Fibroblast of skin of right quadriceps (primary cell): ENCODE measurements around the gene EHD4.

ENCODE experiments used
- DNase-seq: peaks from one replicate; pipeline ENCODE4 v3.0.0-alpha.2; 2013

The EHD4 gene

DNA sequence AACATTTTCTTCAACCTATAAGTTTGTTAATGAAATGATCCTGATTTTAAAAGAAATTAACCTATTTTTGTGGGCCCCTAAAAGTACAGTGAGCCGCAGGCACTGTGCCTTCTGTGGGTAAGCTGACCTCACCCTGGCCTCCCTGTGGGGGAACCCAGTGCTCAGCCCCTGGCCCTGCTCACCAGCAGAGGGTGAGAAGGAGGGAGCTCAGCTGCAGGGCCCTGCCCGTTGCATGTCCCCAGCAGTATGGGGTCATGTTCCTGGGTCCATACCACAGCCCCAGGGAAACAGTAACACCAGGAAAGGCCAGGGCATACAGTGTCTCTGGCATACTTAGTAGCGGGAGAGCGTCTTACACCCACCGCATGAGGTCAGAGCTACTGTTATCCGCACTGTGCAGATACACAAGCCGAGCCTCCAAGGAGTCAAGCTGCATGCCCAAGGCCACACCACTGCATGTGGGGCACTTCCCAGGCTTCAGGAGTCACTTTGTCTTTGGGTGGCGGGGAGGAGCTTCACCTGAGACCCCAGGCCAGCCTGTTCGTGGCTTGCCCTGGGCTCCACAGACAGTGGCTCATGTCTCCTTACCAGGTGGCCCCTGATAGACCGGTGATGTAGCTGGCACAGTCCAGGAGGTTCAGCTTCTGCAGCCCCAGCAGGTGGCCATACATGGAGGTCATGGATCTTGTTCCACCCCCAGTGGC lies 22.6 kb upstream of the EHD4 start:
- DNase-seq, result no peak

DNA sequence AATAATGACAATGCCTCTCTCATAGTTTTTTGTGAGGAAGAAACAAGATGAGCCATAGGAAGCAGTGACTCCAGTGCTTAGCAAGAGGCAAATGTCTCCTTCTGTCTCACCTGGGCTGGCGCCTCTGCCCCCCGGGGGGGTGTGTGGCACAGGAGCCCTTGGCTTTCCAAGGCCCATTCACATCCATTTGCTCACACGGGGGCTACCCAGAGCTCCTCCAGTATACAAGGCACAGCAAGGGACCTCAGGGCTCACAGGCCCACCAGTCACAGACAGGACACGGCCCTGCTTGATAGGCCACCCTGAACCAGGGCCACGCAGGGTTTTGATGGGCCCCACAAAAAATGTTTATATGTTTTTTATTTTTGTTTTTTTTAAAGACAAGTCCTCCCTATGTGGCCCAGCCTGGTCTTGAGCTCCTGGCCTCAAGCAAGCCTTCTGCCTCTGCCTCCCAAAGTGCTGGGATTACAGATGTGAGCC lies 21.9 kb upstream of the EHD4 start:
- DNase-seq, result no peak

DNA sequence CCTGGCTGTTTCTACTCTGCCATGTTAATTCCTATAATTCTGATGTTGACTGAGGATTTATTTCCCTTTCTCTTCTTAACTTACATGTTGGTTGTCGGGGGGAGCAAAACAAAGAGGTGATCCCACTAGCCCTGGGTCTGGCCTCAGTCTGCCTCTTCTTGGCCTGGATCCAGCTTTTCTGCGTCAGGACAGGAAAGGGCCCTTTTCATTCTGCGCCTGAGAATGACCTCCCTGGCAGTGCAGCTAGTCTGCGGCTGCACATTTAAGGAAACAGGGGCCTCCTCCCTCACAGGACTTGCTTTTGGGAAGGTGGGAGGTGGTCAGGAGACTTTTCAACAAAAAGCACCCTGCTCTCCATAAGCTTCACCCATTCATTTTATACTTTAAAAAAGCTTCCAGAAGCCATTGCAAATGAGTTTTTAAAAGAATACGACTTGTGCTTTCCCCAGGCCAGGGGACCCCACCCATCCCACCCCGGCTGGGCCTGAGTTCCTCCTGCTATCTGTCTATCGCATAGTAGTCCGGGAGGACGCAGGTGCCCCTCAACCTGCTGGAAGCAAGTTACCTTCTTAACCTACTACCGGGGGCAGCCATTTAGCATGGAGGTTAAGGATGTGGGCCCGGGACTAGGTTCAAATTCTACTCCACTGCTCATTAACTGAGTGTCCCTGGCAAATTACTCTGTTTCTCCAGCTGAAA lies 21.3 kb upstream of the EHD4 start:
- no peak for DNase-seq

DNA sequence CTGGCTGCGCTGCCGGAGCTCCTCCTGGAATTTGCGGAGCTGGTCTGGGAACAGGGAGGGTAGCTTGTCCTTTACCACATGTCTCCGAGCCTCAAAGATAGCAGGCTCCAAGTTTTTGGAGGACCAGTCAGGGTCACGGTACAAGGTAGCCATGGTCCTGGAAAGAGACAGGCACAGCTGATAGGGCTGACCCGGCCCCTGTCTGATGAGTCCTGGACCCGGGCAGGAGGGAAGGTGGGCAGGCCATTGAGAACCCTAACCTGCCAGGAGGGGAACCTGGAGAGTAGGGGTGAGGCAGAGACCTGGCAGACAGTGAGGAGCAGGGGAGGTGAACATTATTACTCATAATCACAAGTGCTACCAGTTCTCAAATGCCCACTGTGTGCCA lies 20.4 kb upstream of the EHD4 start:
- no peak for DNase-seq

DNA sequence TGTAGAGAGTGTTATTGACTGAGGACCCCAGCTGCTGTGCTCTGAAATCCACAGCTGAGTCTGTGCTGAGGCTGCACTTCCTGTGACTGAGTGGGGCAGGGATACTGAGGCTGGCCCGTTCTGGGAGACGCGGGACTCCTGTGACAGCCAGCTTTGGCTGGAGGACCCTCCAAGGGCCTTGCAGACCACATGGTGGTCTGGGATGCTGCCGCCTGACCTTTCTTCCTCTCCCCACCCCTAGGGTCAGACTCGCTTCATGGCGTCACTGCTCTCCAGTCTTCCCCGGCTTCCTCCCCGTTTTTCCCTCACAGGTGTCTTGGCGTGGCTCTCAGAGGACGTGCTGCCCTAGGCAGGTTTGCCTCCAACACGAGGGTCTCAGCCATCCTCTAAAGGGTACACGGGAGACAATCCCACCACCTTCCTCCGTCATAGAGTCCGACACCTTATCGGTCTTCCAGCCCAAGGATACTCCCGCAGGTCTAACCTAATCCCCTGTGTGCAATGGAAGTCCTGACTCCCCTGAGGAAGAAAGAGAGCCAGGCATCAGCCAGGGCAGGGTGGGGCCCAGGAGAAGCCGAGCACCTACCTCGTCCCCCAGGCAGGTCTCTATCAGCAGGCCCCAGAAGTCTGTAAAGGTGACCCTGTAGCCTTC lies 19.9 kb upstream of the EHD4 start:
- no peak for DNase-seq

DNA sequence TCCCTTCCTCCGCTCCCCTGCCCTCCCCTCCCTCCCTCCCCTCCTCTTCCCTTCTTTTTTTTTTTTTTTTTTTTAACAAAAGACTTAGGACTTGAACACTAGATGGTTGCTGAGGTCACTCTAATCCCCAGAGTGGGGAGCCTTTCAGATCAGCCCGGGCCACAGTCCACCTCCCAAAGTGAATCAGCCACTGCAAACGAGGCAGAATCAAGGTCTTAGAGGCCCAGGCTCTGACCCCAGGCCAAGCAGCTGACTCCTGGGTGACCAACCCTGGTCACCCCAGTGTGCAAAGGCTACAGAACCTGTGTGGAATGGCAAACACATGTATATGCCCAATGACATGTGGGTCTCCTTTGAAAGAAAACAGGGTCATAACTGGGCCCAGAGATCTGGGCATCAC lies 18.3 kb upstream of the EHD4 start:
- DNase-seq, result no peak

DNA sequence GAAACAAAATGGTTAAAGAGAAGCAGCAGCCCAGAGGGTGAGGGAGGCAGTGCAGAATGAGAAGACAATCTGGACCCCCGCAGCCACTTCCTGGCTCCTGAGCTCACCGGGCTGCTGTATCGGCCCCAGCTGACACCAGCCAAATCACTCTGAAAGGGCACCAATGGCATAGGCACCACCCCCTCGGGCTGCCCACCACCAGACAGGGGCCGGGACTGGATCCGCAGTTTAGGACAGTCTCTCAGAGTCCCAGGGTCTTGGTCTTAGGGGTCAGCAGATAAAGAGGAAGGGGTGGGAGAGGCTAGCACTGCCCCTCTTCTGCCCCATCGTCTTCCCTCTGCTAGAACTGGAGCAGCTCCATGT lies 17.9 kb upstream of the EHD4 start:
- no peak for DNase-seq

GRCh38 chr15:41989573-41990242 lies 17.4 kb upstream of the EHD4 start:
- DNase-seq, result peak; percentile 61

DNA sequence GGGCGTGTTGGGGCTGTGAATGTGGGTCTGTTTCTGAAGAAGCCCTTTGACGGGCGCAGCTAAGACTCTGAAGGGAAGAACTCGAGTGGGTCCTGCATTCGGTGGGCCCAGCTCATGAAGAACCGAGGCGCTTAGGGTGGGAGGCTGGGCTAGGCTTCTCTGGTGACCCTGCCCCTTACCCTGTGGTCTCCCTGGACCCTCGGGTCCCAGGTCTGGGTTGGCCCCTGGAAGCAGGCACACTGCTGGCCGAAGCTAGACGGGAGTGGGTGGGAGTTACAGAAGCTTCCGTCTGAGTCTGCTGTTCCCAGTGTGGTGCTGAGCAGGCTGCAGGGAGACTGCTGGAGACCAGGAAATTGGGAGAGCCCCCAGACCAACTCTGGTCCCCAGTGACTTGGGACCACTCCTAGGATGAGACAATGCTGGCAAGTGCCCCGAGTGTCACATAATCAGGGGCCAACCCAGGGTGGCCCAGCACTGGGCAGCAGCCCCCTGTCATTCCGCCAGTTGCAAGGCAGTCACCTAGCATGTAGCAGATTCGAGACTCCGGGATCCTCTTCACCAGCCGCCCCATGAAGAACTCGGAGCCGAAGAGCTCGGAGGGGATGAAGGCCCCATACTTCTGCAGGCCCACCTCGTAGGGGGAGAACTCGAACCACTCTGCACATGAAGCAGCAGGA lies 16.7 kb upstream of the EHD4 start:
- no peak for DNase-seq

- DNase-seq, result no peak
Measured at GRCh38 chr15:41987925-41988275, 15.5 kb upstream of the EHD4 start.

GRCh38 chr15:41987246-41987924 lies 15.0 kb upstream of the EHD4 start:
- DNase-seq, result no peak

DNA sequence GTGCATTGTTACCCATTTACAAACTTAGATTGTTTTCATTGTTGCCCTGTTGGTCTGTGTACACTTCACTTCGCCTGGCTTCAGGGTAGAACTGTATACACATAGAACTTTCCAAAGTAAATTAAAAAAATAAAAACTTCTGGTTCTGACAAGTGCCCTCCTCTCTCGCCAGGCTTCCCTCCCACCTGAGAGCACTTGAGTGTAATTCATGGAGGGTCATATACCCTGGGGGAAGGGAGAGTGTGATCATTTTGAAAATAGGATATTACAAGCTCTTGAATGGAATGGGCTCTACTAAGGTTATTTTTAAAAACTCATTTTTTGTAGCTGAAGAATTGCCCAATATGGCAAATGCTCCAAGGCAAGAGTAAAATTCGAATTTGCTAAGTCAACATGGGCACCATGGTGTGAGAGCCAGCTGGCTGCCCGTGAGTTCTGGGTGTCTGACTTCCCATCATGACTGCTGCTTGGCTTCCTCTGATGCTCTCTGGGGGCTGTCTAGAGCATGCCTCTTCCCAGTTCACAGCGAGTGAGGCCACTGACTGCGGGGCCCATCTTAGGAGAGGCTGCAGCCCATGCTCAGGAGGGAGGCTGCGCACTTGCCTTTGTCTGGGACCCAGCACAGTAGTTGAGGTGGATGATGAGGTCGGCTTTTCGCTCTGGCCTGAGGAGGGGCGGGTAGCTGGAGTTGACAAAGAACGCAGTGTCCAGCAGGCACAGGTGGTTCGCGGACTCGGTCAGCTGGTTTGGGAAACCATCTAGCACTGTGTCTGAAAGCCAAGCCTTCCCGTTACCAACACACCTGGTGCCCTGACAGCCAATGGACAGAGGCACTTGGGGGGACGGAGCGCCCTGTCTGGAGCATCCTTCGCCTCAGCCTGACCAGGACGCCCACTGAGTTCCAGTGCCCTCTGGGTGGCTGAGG lies 13.1 kb upstream of the EHD4 start:
- DNase-seq, result no peak

- no peak for DNase-seq
Measured at GRCh38 chr15:41984622-41985021, 12.3 kb upstream of the EHD4 start.

GRCh38 chr15:41983621-41984571 lies 11.5 kb upstream of the EHD4 start:
- no peak for DNase-seq

- no peak for DNase-seq
Measured at GRCh38 chr15:41983221-41983620, 10.9 kb upstream of the EHD4 start.

GRCh38 chr15:41982133-41982930 lies 10.0 kb upstream of the EHD4 start:
- DNase-seq, result peak; percentile 20

GRCh38 chr15:41981371-41982132 lies 9.2 kb upstream of the EHD4 start:
- DNase-seq, result peak; percentile 13

- no peak for DNase-seq
Measured at GRCh38 chr15:41980654-41981323, 8.4 kb upstream of the EHD4 start.
